Subcutaneous adipose tissue (tissue), 4 donors: Measurements from ENCODE around the gene CAPN2. TPM values are rescaled to one million over a fixed set of nuclear protein-coding genes. Genes with fewer than 3 reads are reported as not detected.

Experiments
- CTCF ChIP-seq: fragments of 450-650 bp; IDR thresholded peaks from one replicate; pipeline ENCODE4 v1.5.1; 2016; ENCODE audit warnings: low read depth, mild to moderate bottlenecking, control low read depth, antibody characterized with exemption, moderate library complexity
- total RNA-seq, 4 donors: library from RNA; depleted of rRNA; stranded (reverse); fragments of >200 nt; gene quantifications; one replicate each; pipeline ENCODE4 v1.1.0, GENCODE V29; 2016

The CAPN2 gene
- total RNA-seq, 4 donors from 2014 or later: 177 to 263 (median 207) TPM

GRCh38 chr1:223670458-223671159 lies 41.7 kb upstream of the CAPN2 start:
- no peak for TF ChIP-seq CTCF

GRCh38 chr1:223674119-223674890 lies 38.0 kb upstream of the CAPN2 start:
- no peak for TF ChIP-seq CTCF

GRCh38 chr1:223678841-223679240 lies 33.5 kb upstream of the CAPN2 start:
- no peak for TF ChIP-seq CTCF

- no peak for TF ChIP-seq CTCF
Measured at GRCh38 chr1:223680188-223680587, 32.2 kb upstream of the CAPN2 start.

- no peak for TF ChIP-seq CTCF
Measured at GRCh38 chr1:223682502-223682901, 29.8 kb upstream of the CAPN2 start.

- TF ChIP-seq CTCF: no peak
Measured at GRCh38 chr1:223683586-223684487, 28.5 kb upstream of the CAPN2 start.

GRCh38 chr1:223684488-223684792 lies 27.9 kb upstream of the CAPN2 start:
- TF ChIP-seq CTCF: no peak
